Measurements from ENCODE around the gene SLC9A9.

SLC9A9 gene

GRCh38 chr3:143830063-143830462 is 18.2 kb downstream of the SLC9A9 start:
- H3K79me2 ChIP-seq (ENCODE audit: low read length), result 0 out of 2 replicates have a peak, but pooled peaks cover 5% of the 10 kb centered on the region

GRCh38 chr3:143827425-143827824 is 20.8 kb downstream of the SLC9A9 start:
- Histone ChIP-seq H3K9ac (ENCODE audit: low read length) (no peak overlapping the region), H3K79me2 (ENCODE audit: low read length) (no peaks in the 10 kb centered on the region), H3K4me1 (ENCODE audit: low read length) (peaks cover 33% of the 10 kb centered on the region), H3K4me2 (ENCODE audit: low read length) (no peak overlapping the region), H3K36me3 (replicated peaks; ENCODE audit: low read depth, low read length) (peaks cover 4% of the 10 kb centered on the region), H2AFZ (ENCODE audit: low read depth, low read length) (no peak overlapping the region), H4K20me1 (ENCODE audit: insufficient read depth, low read length) (no peaks in the 10 kb centered on the region), H3K27me3 (ENCODE audit: low read depth, low read length) (no peaks in the 10 kb centered on the region), H3K4me3 (ENCODE audit: low read length) (no peak overlapping the region), H3K9me3 (ENCODE audit: insufficient read depth, low read length) (no peaks in the 10 kb centered on the region), H3K27ac (ENCODE audit: low read length) (no peak overlapping the region)
- no peak for TF ChIP-seq EZH2phosphoT487 (IDR thresholded peaks at IDR 0.05; ENCODE audit: low read depth)
- TF ChIP-seq CTCF (IDR thresholded peaks at IDR 0.05; ENCODE audit: low read depth, low read length), result no peak

More at GRCh38 chr3:143830063-143830462, 18.2 kb downstream of the SLC9A9 start:
- Histone ChIP-seq H3K9ac (ENCODE audit: low read length) (no peak overlapping the region), H3K27me3 (ENCODE audit: low read depth, low read length) (no peaks in the 10 kb centered on the region), H3K9me3 (ENCODE audit: insufficient read depth, low read length) (no peaks in the 10 kb centered on the region), H3K4me1 (ENCODE audit: low read length) (peaks cover 49% of the 10 kb centered on the region), H2AFZ (ENCODE audit: low read depth, low read length) (no peak overlapping the region), H3K27ac (ENCODE audit: low read length) (no peak overlapping the region), H3K4me2 (ENCODE audit: low read length) (no peak overlapping the region), H3K36me3 (replicated peaks; ENCODE audit: low read depth, low read length) (peaks cover 4% of the 10 kb centered on the region), H3K4me3 (ENCODE audit: low read length) (no peak overlapping the region), H4K20me1 (ENCODE audit: insufficient read depth, low read length) (no peaks in the 10 kb centered on the region)
- no peak for TF ChIP-seq EZH2phosphoT487 (IDR thresholded peaks at IDR 0.05; ENCODE audit: low read depth)
- no peak for TF ChIP-seq CTCF (IDR thresholded peaks at IDR 0.05; ENCODE audit: low read depth, low read length)

- H3K4me3 ChIP-seq (ENCODE audit: low read length), result no peak overlapping the region
- no peaks in the 10 kb centered on the region for H3K79me2 ChIP-seq (ENCODE audit: low read length)
- no peak overlapping the region for H3K4me2 ChIP-seq (ENCODE audit: low read length)
- H3K27me3 ChIP-seq (ENCODE audit: low read depth, low read length), result no peaks in the 10 kb centered on the region
- no peaks in the 10 kb centered on the region for H3K9me3 ChIP-seq (ENCODE audit: insufficient read depth, low read length)
- H3K9ac ChIP-seq (ENCODE audit: low read length), result no peak overlapping the region
- H3K36me3 ChIP-seq (replicated peaks; ENCODE audit: low read depth, low read length), result peaks cover 4% of the 10 kb centered on the region
- H3K27ac ChIP-seq (ENCODE audit: low read length), result no peak overlapping the region
- H3K4me1 ChIP-seq (ENCODE audit: low read length), result peaks cover 23% of the 10 kb centered on the region
- no peaks in the 10 kb centered on the region for H4K20me1 ChIP-seq (ENCODE audit: insufficient read depth, low read length)
- no peak overlapping the region for H2AFZ ChIP-seq (ENCODE audit: low read depth, low read length)
- TF ChIP-seq CTCF (IDR thresholded peaks at IDR 0.05; ENCODE audit: low read depth, low read length) (no peak), EZH2phosphoT487 (IDR thresholded peaks at IDR 0.05; ENCODE audit: low read depth) (no peak)
Observed at GRCh38 chr3:143826296-143826695, 22.0 kb downstream of the SLC9A9 start.

- no peaks in the 10 kb centered on the region for H3K9me3 ChIP-seq (ENCODE audit: insufficient read depth, low read length)
- H3K79me2 ChIP-seq (ENCODE audit: low read length), result no peaks in the 10 kb centered on the region
- H3K27me3 ChIP-seq (ENCODE audit: low read depth, low read length), result no peaks in the 10 kb centered on the region
- no peak overlapping the region for H3K4me3 ChIP-seq (ENCODE audit: low read length)
- TF ChIP-seq CTCF (IDR thresholded peaks at IDR 0.05; ENCODE audit: low read depth, low read length), result no peak
- no peak for TF ChIP-seq EZH2phosphoT487 (IDR thresholded peaks at IDR 0.05; ENCODE audit: low read depth)
- no peak overlapping the region for H2AFZ ChIP-seq (ENCODE audit: low read depth, low read length)
- H3K36me3 ChIP-seq (replicated peaks; ENCODE audit: low read depth, low read length), result peaks cover 4% of the 10 kb centered on the region
- no peaks in the 10 kb centered on the region for H4K20me1 ChIP-seq (ENCODE audit: insufficient read depth, low read length)
- no peak overlapping the region for H3K9ac ChIP-seq (ENCODE audit: low read length)
- peaks cover 24% of the 10 kb centered on the region for H3K4me1 ChIP-seq (ENCODE audit: low read length)
- peak overlapping the region; percentile 7 for H3K4me2 ChIP-seq (ENCODE audit: low read length)
- H3K27ac ChIP-seq (ENCODE audit: low read length), result no peak overlapping the region
Observed at GRCh38 chr3:143825513-143825912, 22.8 kb downstream of the SLC9A9 start.
